HG03575 (cell line): ENCODE measurements around the gene SIPA1L3.

Source experiments
- ATAC-seq: cut with Tn5 transposase; IDR thresholded peaks from one replicate; pipeline ENCODE4 v1.9.1; 2021; ENCODE audit not compliant: unreplicated experiment, insufficient number of reproducible peaks, low FRiP score; ENCODE audit errors: extremely low read depth

SIPA1L3 gene

DNA sequence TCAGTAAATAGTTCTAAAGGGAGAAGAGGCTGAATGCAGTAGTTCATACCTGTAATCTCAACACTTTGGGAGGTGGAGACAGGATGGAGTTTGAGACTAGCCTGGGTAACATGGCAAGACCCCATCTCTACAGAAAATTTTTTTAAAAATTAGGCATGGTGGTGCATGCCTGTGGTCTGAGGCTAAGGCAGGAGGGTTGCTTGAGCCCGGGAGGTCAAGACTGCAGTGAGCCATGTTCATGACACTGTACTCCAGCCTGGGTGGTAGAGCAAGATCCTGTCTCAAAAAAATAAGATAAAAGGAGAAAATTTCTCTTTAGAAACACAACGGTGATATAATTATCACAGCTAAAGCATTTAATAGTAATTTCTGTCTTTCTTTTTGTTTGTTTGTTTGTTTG lies 57.1 kb downstream of the SIPA1L3 start:
- ATAC-seq, result no peak

DNA sequence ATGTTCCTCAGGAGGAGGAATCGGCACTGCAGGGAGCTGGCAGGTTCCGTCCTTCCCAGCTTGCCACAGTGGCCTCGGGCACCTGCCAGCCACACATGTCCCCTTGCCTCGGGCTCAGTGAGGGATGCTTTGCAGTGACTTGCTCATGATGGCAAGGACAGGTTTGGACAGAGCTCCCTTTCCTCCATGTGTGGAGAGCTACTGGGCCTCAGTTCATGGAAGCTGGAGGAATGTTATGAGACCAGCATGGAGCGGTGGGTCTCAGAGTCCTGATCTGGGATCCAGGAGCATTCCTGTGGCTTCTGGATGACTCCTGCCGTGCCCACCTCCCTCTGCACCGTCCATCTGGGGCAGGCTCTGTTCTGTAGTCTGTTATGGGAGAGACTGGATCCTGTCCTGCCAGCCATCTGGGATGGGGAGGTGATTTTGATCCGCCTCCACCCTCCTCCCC lies 59.2 kb downstream of the SIPA1L3 start:
- no peak for ATAC-seq

DNA sequence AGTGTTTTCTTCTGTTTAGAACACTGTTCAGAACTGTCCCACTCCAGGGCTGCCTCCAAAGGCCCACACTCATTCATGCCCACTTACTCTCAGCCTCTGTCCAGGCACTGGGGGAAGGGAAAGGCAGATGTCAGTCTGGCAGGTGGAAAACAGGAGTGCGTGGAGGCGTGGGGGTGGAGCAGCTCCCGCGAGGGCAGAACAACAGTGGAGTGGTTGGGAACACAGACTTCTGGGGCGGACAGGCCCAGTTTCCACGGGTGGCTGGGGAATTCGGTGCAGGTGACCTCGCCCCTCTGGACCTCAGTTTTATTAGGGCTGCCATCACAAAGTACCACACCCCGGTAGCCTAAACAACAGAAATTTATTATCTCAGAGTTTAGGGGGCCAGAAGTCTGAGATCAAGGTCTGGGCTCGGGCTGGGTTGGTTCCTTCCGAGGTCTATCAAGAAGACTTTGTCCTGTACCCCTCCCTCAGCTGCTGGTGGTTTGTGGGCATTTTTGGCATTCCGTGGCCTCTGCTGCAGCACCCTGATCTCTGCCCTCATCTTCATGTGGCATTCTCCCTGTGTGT lies 59.7 kb downstream of the SIPA1L3 start:
- ATAC-seq, result no peak

DNA sequence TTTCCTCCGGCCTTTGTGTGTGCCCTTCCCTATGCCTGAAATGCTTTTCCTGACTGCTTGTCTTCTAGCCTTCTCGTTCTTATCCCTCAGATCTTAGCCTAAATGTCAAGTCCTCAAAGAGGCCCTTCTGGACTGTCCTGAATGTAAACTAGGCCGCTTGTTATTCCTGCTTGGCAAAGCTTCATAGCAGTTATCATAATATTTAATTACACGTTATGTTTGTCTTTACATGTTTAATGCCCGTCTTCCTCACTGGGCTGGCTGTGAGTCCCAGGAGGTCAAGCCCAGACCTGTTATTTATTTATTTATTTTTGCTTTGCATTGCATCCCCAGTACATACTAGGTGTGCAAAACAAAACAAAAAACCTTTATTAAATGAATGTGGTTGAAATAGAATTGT lies 62.7 kb downstream of the SIPA1L3 start:
- no peak for ATAC-seq

DNA sequence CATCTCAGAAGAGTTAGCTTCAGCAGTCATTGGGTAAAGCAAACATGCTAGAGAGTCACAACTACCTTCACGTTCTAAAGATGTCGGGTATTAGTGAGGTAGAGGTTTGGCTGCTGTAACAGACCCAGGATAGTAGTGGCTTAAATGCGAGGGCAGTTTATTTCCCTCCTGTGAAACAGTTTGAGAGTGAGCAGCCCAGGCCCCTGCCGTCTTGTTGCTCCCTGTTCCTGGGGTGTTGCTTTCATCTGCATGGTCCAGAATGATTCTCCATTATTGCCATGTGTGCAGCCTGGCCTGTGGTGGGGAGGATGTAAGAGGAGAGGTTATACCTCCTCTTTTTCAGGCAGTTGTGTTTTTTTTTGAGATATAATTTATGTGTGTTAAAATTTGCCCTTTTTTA lies 63.7 kb downstream of the SIPA1L3 start:
- ATAC-seq, result no peak

DNA sequence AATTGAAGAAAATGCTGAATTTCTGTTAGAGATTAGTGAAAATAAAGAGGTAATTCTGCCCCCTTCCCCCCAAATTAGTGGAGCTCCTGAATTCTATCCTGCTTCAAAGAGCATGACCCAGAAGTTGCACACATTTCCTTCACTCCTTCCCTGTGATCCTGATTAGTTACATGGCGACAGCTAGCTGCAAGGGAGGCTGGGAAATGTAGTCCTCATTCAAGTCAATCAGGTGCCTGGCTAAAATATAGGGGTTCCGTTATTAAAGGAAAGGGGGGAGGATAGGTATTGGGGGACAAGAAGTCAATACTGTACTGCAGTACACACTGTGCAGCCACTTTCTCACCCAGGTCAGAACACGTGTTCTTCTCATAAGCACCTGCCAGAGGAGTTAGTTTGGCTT lies 65.8 kb downstream of the SIPA1L3 start:
- ATAC-seq, result no peak

DNA sequence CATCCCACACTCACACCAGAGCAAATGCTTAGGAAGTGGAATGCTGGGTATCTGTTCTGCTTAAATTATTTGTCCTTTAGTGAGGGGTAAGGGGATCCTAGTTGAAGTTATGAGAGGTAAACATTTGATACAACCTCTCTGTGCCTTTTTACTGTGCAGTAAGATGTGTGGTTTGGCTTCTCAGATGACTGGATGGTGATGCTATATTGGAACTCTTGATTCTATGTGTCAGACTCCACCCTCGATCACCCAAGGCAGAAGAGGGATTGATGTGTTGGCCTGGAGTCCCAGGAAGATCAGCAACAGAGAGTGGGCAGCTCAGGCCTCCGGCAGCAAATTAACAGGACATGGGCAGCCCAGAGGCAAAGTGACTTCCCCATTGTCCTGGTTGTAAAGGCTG lies 66.7 kb downstream of the SIPA1L3 start:
- ATAC-seq, result no peak

DNA sequence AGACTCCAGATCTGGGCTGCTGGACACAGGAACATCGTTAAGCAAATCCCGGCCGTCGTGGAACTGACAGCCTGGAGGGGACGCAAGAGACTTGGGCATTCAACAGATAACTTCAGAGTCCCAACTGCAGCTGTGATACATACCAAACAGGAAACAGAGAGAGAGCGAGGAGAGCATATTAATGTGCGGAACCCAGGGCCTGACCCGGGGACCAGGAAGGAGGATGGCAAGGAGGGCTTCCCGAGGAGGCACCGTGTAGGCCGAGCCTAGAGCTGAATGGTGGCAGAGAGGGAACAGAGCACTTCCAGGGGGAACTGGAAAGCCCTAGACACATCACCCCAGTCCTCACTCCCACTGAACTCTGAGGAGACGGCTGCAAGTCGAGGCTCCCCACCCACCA lies 68.1 kb downstream of the SIPA1L3 start:
- no peak for ATAC-seq

DNA sequence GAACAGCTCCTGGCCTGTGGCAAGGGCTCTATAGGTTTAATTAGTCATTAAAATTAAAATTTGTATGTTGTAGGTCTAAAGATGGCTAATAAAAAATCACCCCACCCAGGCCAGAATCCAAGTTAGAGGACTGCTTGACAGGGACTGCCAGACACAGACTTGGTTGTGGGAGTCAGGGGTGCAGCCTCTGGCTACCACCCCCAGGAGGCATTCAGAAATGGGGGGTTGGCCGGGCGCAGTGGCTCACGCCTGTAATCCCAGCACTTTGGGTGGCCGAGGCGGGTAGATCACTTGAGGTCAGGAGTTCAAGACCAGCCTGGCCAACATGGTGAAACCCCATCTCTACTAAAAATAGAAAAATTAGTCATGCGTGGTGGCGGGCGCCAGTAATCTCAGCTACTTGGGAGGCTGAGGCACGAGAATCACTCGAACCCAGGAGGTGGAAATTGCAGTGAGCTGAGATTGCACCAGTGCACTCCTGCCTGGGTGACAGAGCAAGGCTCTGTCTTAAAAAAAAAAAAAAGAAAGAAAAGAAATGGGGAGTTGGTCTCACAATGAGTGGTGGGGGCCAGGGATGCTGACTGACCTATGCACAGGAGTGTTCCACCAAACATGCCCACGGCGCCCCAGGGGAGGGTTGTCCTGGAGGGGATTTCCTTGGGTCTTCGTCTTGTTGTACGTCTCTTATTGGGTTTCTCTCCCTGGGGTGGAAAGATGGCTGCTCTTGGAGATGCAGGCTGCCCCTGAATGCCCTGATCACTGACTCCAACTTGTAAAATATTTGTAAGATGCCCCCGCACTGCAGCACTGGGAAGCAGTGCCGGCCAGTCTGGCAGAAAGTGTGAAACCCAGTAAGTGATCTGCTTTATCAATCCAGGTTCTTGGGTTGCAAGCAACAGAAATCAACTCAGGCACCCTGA lies 68.8 kb downstream of the SIPA1L3 start:
- no peak for ATAC-seq

DNA sequence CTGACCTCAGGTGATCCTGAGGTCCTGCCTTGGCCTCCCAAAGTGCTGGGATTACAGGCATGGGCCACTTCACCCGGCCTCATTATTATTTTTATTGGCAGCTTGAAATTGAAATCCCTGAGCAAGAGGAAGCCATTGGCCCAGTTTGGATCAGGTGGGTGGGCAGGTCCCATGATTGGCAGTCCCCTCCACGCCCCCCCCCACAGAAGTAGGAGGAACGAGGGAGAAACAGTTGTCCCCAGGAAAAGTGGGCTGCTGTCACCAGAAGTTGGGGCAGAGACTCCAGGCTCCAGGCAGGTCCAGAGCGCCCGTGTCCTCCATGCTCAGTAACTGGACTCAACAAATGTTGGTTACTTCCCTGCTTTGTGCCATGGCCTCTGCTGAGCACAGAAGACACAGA lies 70.4 kb downstream of the SIPA1L3 start:
- ATAC-seq, result no peak

DNA sequence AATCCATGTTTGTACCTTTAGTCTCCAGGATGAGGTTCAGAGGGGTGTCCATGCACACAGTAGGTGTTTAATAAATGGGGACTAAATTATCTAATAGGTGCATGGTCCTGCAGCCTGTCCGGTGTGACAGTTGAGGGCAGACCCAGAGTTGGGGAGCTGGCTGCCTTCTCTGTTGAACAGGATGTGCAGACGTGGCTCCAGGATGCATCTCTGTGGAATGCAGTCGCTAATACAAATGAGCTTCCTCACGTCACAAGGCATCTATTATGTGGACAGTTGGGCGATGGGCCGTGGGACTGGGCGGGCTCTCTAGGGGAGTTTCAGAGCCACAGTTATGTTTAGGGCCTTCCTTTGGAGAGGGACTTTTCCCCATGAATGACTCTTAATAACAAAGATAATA lies 71.0 kb downstream of the SIPA1L3 start:
- ATAC-seq, result no peak

DNA sequence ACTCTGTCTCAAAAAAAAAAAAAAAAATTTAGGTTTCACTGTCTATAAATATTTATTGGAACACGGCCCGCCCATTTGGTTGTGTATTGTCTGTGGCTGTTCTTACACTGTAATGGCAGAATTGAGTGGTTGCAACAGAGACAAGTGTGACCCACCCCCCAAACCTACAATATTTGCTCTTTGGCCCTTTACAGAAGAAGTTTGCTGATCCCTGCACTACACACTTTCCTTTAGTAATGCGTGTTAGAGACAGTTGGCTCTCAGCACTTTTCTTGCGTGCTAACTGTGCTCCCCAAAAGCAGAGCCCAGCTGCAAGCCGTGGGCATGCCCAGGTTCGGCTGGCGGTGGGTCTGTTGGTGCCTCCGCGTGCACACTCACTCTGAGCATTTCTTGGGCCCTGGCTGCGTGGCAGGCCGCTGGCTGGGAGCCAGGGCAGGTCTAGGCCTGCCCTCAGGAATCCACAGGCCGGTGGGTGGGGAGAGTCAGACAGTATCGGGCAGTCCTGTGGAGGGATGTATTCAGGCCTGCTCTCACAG lies 72.6 kb downstream of the SIPA1L3 start:
- ATAC-seq, result no peak

DNA sequence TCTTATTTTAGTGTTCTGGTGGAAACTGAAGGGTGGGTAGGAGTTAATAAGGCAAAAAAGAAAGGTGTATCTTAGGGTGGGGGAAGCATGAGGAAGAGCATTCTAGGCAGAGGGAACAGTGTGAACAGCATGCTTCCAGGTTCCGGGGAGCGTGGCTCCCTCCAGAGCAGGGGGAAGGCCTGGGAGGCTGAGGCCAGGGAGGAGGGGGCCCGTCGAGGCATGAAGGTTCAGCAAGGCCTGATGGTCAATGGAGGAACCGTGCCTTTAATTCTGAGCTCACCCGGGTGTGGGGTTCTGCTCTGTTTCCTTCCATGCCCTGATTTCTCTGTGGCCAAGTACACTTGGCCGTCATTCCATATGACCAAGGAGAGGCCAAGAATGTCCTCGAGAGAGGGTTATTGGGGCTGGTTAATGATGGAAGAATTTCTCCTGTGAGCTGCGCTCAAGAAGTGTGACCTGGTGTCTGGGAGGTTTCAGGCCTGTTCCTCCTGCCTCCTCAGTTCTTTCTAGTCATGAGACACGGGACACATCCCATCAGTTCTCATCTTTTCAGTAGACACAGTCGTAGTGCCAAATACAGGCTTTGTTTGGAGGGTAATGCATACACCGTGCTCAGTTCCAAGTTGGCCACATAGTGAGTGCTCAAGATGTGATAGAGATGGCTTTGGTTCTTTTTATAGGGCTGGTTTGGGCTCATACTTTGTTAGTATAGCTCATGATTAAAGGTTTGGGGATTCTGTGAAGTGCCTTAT lies 73.6 kb downstream of the SIPA1L3 start:
- no peak for ATAC-seq

DNA sequence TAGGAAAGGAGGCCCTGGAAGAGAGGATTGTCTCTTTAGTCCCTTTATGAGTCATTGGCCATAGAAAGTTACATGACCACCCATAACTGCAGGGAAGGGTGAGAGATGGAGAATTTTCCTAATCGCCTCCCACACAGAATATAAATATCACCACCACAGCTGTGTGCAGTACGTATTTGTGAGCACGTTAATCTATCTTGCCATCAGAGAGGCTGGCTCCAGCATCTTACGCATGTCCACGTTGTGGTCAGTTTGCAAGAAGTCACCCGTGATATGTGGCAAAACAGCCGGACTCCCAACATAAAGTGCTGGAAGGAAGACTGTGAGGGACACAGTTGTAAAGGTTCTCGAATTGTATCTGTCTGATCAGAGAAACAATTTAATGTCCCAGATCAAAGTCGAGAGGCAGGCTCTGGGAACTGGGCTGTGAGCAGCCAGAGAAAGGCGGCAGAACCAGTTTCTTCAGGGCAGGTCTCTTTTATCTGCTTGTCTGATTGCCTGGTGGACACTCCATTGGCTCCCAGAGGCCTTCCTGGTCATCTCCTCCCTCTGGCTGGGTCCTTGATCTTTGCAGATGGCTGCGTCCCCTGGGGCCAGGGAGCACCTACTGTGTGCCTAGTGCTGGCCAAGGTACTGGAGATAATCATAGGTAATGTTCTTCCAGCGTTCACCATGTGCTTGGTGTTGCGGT lies 74.9 kb downstream of the SIPA1L3 start:
- no peak for ATAC-seq

DNA sequence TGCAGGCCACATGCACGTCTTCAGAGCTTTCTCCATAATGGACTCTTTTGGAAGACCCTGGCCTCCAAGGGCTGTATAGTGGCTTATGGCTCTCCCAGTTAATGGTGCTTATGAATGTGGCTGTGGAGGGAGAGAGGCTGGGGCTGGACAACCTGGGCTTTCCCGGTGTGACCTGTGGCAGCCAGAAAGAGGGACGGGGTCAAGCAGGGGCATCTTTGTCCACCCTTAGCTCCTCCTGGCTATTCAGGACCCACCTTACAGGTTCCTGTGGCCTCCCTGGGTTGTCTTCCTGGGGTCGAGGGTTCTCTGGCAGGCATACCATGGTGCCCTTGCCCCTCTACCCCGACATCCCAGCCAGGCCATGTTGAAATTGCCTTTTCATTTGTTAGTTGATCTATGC lies 75.6 kb downstream of the SIPA1L3 start:
- no peak for ATAC-seq

DNA sequence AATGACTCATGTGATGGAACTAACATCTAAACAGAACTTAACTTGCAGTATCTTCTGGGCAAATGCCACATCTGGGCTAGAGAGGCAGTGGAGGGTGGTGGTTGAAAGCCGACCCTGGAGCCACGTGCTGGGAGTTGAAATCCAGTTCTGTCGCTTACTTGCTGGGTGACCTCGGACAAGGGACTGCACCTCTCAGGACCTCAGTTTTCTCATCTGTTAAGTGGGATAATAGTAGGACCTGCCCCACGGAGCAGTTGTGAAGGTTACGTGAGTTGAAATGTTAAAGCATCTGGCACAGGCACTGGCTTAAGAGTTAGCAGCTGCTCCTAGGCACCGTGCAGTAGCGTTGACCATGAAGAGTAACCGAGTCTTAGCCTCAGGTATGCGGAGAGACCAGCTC lies 76.1 kb downstream of the SIPA1L3 start:
- ATAC-seq, result no peak

DNA sequence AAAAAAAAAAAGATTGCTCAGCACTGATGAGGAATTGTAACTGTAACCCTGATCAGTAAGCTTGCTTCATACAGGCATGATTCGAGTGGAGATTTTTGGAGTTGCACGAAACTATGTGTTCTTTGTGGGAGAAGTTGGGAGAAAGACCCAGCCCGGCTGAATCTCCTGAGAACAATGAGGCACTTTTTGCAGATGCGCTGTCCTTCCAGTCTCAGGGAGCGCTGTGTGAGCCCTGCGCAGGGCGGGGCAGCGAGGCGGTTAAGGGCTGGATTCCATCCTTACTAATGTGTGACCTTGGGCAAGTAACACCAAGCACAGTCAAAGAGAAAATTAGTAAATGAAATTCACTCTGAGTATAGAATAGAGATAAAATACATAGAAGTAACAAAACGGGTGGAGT lies 76.9 kb downstream of the SIPA1L3 start:
- ATAC-seq, result no peak

DNA sequence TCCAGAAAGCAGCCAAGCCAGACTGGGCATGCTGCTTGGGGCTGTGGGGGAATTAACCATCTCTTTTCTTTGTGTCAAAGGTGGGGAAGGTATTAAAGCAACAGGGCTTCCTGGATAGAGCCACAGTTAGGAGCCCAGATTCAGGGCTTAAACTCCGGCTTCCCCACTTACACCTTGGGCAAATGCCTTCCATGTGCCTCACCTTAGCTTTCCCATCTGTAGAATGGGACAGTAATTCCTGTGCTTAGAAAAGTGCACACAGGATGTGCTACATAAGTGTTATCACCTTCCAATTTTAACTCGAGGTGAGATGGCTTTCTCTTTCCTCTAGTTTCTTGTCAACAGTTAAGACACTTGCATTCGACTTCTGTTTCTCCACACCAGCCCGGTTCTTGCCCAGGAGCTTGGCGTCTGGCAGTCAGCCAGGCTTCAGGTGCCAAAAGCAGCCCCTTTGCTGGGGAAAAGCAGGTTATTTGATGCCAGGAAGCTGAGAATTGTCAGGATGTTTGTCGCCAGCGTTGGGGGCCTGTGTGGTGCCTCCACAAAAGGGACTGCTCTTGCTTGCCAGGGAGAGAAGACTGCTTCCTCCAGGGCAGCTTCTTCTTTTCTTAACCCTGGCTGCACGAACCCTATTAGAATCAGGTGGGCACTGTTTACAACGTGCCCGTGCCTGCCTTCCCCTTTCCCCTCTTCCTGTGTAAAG lies 79.2 kb downstream of the SIPA1L3 start:
- ATAC-seq, result no peak
